Measurements from ENCODE around the gene CAPN5. TPM values are rescaled to one million over a fixed set of nuclear protein-coding genes. Genes with fewer than 3 reads are reported as not detected.

Gene CAPN5
- total RNA-seq, 2 experiments from 2014 or later = 5.1 to 6.9 TPM

DNA sequence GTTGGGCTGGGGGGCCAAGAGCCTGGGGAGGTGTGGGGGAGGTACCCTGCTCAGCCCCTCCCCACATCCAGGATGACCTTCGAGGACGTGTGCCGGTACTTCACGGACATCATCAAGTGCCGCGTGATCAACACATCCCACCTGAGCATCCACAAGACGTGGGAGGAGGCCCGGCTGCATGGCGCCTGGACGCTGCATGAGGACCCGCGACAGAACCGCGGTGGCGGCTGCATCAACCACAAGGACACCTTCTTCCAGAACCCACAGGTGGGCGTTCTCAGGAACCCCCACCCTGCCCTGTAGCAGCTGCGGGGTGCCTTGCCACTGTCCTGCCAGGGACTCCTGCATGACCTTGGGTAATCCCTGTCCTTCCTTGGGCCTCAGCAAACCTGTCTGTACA is 51.3 kb downstream of the CAPN5 start:
- DNase-seq (no peak), ATAC-seq (ENCODE audit: poor library complexity) (no peak)
- POLR2A ChIA-PET = no interaction called here
- no peak overlapping the region for H3K27ac Mint-ChIP-seq
- intact Hi-C loops (cut with DNase I, micrococcal nuclease) = no loop called here
- CTCF ChIA-PET = no interaction called here
- H3K4me1 Mint-ChIP-seq (ENCODE audit: low read depth) = no peaks in the 10 kb centered on the region
- H3K4me1 ChIP-seq (ENCODE audit: insufficient read depth, low read length) = no peaks in the 10 kb centered on the region
- H3K36me3 ChIP-seq (ENCODE audit: insufficient read depth, low read length) = no peaks in the 10 kb centered on the region
- no peaks in the 10 kb centered on the region for H3K27me3 ChIP-seq (ENCODE audit: control insufficient read depth in 1 of 2, insufficient read depth in 2 of 2, low read length in 2 of 2)
- no peak overlapping the region for H3K27ac ChIP-seq (ENCODE audit: low read depth in 1 of 2, low read length in 2 of 2)
- H3K36me3 Mint-ChIP-seq (ENCODE audit: low read depth) = no peaks in the 10 kb centered on the region
- H3K9me3 Mint-ChIP-seq = no peaks in the 10 kb centered on the region
- TF ChIP-seq, protein P1, sequence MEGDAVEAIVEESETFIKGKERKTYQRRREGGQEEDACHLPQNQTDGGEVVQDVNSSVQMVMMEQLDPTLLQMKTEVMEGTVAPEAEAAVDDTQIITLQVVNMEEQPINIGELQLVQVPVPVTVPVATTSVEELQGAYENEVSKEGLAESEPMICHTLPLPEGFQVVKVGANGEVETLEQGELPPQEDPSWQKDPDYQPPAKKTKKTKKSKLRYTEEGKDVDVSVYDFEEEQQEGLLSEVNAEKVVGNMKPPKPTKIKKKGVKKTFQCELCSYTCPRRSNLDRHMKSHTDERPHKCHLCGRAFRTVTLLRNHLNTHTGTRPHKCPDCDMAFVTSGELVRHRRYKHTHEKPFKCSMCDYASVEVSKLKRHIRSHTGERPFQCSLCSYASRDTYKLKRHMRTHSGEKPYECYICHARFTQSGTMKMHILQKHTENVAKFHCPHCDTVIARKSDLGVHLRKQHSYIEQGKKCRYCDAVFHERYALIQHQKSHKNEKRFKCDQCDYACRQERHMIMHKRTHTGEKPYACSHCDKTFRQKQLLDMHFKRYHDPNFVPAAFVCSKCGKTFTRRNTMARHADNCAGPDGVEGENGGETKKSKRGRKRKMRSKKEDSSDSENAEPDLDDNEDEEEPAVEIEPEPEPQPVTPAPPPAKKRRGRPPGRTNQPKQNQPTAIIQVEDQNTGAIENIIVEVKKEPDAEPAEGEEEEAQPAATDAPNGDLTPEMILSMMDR (IDR thresholded peaks at IDR 0.05) = no peak
- no peaks in the 10 kb centered on the region for H3K9me3 ChIP-seq (ENCODE audit: control insufficient read depth in 1 of 2, insufficient read depth in 1 of 2, low read length in 2 of 2)
- no peaks in the 10 kb centered on the region for H3K27me3 Mint-ChIP-seq
- no peak overlapping the region for H3K4me3 Mint-ChIP-seq
- no peak overlapping the region for H3K4me3 ChIP-seq (ENCODE audit: low read length)

DNA sequence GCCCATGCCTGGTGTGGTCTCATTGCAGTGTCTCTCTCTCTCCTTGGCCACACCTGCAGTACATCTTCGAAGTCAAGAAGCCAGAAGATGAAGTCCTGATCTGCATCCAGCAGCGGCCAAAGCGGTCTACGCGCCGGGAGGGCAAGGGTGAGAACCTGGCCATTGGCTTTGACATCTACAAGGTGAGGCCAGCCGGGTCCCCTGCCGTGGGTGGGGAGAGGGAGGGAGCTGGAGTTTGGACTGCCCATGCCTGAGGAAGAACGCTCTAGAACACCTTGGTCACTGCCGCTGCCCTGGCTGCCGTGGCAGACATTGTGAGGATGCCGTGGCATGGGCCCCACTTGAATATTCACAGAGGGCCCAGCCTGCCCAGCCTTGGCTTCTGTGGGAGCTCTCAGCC is 52.2 kb downstream of the CAPN5 start:
- no peak overlapping the region for H3K27ac ChIP-seq (ENCODE audit: low read depth in 1 of 2, low read length in 2 of 2)
- no peaks in the 10 kb centered on the region for H3K27me3 ChIP-seq (ENCODE audit: control insufficient read depth in 1 of 2, insufficient read depth in 2 of 2, low read length in 2 of 2)
- H3K36me3 ChIP-seq (ENCODE audit: insufficient read depth, low read length) = no peaks in the 10 kb centered on the region
- intact Hi-C loops (cut with DNase I, micrococcal nuclease) = no loop called here
- Mint-ChIP-seq H3K36me3 (ENCODE audit: low read depth) (no peaks in the 10 kb centered on the region), H3K27ac (no peak overlapping the region), H3K4me1 (ENCODE audit: low read depth) (no peaks in the 10 kb centered on the region), H3K27me3 (no peaks in the 10 kb centered on the region), H3K9me3 (no peaks in the 10 kb centered on the region), H3K4me3 (no peak overlapping the region)
- no peak for ATAC-seq (ENCODE audit: poor library complexity)
- no peak overlapping the region for H3K4me3 ChIP-seq (ENCODE audit: low read length)
- TF ChIP-seq, protein P1 (IDR thresholded peaks at IDR 0.05) = no peak
- no peaks in the 10 kb centered on the region for H3K9me3 ChIP-seq (ENCODE audit: control insufficient read depth in 1 of 2, insufficient read depth in 1 of 2, low read length in 2 of 2)
- POLR2A ChIA-PET = no interaction called here
- CTCF ChIA-PET = no interaction called here
- DNase-seq = no peak
- H3K4me1 ChIP-seq (ENCODE audit: insufficient read depth, low read length) = no peaks in the 10 kb centered on the region

DNA sequence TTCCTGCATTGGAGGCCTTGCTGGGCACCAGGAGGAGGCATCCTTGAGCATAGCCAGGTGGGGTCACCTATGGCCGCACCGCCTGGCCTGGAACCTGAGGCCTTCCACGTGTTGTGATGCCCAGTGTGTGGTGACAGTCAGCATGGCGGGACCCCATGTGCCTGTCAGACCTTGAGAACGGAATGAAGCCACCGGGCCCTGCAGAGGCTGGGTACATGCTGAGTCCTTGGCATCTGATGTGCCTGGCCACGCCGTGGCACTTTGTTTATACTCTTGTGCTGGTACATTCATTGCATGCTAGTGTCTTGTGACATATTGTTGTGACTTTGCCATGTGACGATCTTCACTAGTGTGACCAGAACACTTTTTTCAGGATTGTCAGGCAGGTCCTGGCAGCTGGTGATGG is 52.8 kb downstream of the CAPN5 start:
- Histone ChIP-seq H3K9me3 (ENCODE audit: control insufficient read depth in 1 of 2, insufficient read depth in 1 of 2, low read length in 2 of 2) (no peaks in the 10 kb centered on the region), H3K4me3 (ENCODE audit: low read length) (no peak overlapping the region), H3K4me1 (ENCODE audit: insufficient read depth, low read length) (no peaks in the 10 kb centered on the region), H3K27ac (ENCODE audit: low read depth in 1 of 2, low read length in 2 of 2) (no peak overlapping the region), H3K36me3 (ENCODE audit: insufficient read depth, low read length) (no peaks in the 10 kb centered on the region), H3K27me3 (ENCODE audit: control insufficient read depth in 1 of 2, insufficient read depth in 2 of 2, low read length in 2 of 2) (no peaks in the 10 kb centered on the region)
- H3K27me3 Mint-ChIP-seq = no peaks in the 10 kb centered on the region
- ChIA-PET POLR2A (no interaction called here), CTCF (no interaction called here)
- intact Hi-C loops (cut with DNase I, micrococcal nuclease) = no loop called here
- no peaks in the 10 kb centered on the region for H3K4me1 Mint-ChIP-seq (ENCODE audit: low read depth)
- H3K36me3 Mint-ChIP-seq (ENCODE audit: low read depth) = no peaks in the 10 kb centered on the region
- DNase-seq (no peak), ATAC-seq (ENCODE audit: poor library complexity) (no peak)
- H3K4me3 Mint-ChIP-seq = no peak overlapping the region
- TF ChIP-seq, protein P1 (IDR thresholded peaks at IDR 0.05) = no peak
- no peak overlapping the region for H3K27ac Mint-ChIP-seq
- no peaks in the 10 kb centered on the region for H3K9me3 Mint-ChIP-seq
